SK-N-SH treated with all-trans-retinoic acid at 6 μM for 48 hours (cell line): ENCODE data around the gene CSAG1.
"Not testable (repeated sequence)": the region's sequence is repeated elsewhere in the genome, so short reads cannot be mapped to it uniquely, and the experiment has no call there.

Experiments
- ARNTL ChIP-seq: fragments of 450-650 bp; formaldehyde crosslinking; IDR thresholded peaks from 2 replicates; pipeline ENCODE4 v1.5.0; 2020; ENCODE audit warnings: low read depth, mild to moderate bottlenecking, moderate library complexity, borderline replicate concordance
- BACH2 ChIP-seq: fragments of 250-450 bp; sonication (Bioruptor Pico); IDR thresholded peaks from 2 replicates; pipeline ENCODE4 v1.9.0; 2021; ENCODE audit warnings: mild to moderate bottlenecking, borderline replicate concordance
- PATZ1 ChIP-seq: fragments of 250-450 bp; sonication (Bioruptor Pico); IDR thresholded peaks from 2 replicates; pipeline ENCODE4 v1.8.0; 2020; ENCODE audit warnings: mild to moderate bottlenecking, moderate library complexity, borderline replicate concordance
- RARB ChIP-seq: fragments of 250-450 bp; sonication (Bioruptor Pico); IDR thresholded peaks from 2 replicates; pipeline ENCODE4 v1.8.0; 2021; ENCODE audit warnings: mild to moderate bottlenecking, moderate library complexity
- SNAI2 ChIP-seq: fragments of 250-450 bp; sonication (Bioruptor Pico); IDR thresholded peaks from 2 replicates; pipeline ENCODE4 v1.5.0; 2020; ENCODE audit warnings: mild to moderate bottlenecking, moderate library complexity
- TCF4 ChIP-seq: fragments of 250-450 bp; sonication (Bioruptor Pico); IDR thresholded peaks from 2 replicates; pipeline ENCODE4 v1.8.0; 2021; ENCODE audit warnings: mild to moderate bottlenecking, moderate library complexity, borderline replicate concordance
- TOX ChIP-seq: fragments of 250-450 bp; sonication (Bioruptor Pico); IDR thresholded peaks from 2 replicates; pipeline ENCODE4 v1.8.0; 2021; ENCODE audit warnings: mild to moderate bottlenecking, moderate library complexity, borderline replicate concordance
- ZNF70 ChIP-seq: fragments of 450-650 bp; formaldehyde crosslinking; IDR thresholded peaks from 2 replicates; pipeline ENCODE4 v1.5.0; 2020; ENCODE audit warnings: mild to moderate bottlenecking, moderate library complexity
- ZNF8 ChIP-seq: fragments of 450-650 bp; formaldehyde crosslinking; IDR thresholded peaks from 2 replicates; pipeline ENCODE4 v1.5.0; 2020; ENCODE audit warnings: mild to moderate bottlenecking, moderate library complexity

GRCh38 chrX:152753686-152754650 lies 20.4 kb upstream of the CSAG1 start, which contains the start of gene MAGEA2:
- not testable (repeated sequence) for TF ChIP-seq PATZ1 (CRISPR knock-in tag); TCF4 (CRISPR knock-in tag); ARNTL (CRISPR knock-in tag); ZNF70 (CRISPR knock-in tag); BACH2 (CRISPR knock-in tag); RARB (CRISPR knock-in tag); SNAI2; ZNF8 (CRISPR knock-in tag); TOX (CRISPR knock-in tag)
